HG03159 (cell line): ENCODE results near the gene SERPINB6.
"Not testable (repeated sequence)": the region's sequence is repeated elsewhere in the genome, so short reads cannot be mapped to it uniquely, and the experiment has no call there.

Experiments used
- ATAC-seq: cut with Tn5 transposase; IDR thresholded peaks from one replicate; pipeline ENCODE4 v1.9.1; 2021; ENCODE audit warnings: mild to moderate bottlenecking, moderate library complexity; ENCODE audit not compliant: unreplicated experiment

The SERPINB6 gene

DNA sequence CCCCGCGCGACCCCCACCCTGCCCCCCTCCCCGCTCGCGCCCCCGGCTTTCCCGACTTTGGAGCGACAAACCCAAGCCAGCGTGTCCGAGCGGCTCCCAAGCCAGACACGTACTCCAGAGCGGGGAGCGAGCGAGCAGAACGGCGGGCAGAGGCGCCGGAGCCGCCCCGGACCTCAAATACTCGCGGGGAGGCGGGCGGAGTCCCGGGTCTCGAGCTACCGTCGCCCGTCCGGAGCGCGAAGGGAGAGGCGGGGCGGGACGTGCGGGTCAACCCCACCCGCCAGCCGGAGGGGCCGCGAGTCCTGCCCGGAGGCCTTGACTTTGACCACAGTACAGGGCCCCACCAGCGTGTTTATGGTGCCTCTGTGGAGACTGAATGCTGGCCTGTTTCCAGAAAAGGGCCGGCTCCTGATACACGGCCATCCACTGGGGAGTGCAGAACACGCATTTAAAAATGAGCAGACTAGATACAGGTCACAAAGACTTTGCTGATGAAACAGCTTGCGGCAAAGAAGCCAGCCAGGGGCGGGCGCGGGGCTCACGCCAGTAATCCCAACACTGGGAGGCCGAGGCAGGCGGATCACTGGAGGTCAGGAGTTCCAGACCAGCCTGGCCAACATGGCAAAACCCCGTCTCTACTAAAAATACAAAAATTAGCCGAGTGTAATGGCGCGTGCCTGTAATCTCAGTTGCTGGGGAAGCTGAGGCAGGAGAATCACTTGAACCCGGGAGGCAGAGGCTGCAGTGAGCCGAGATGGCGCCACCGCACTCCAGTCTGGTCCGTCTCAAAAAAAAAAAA, at the start of gene SERPINB6:
Gene SERPINB6 (minus strand): TSS at position 148 of the 799 bp plus-strand sequence. CDS start 12,235 bp downstream, outside the sequence.
- ATAC-seq = no peak

- ATAC-seq = no peak
These were observed 48.5 kb upstream of the SERPINB6 start for GRCh38 chr6:3019749-3020320.

- no peak for ATAC-seq
These were observed 47.7 kb upstream of the SERPINB6 start for GRCh38 chr6:3019065-3019464.

DNA sequence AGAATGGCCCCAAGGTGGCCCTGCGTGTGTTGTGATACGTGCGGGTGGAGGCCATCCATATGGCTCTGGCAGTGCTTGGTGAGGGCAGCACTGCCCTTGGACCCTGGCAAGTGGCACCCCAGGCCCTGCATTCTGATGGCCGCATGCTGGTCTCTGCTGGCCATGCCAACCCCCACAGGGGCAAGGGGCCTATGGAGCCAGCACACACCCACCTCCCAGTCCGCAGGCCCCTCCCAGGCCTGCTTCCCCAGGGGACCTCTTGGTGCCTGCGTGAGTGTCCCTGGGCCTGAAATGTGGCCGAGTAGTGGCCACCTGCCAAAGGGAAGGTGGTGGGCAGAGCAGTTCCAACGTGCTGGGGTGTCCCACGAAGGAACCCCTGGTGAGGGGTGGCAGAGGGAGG, 45.9 kb upstream of the SERPINB6 start:
- no peak for ATAC-seq

GRCh38 chr6:3016473-3017280, 45.3 kb upstream of the SERPINB6 start:
- no peak for ATAC-seq

GRCh38 chr6:3015144-3015543, 43.8 kb upstream of the SERPINB6 start:
- ATAC-seq = no peak

DNA sequence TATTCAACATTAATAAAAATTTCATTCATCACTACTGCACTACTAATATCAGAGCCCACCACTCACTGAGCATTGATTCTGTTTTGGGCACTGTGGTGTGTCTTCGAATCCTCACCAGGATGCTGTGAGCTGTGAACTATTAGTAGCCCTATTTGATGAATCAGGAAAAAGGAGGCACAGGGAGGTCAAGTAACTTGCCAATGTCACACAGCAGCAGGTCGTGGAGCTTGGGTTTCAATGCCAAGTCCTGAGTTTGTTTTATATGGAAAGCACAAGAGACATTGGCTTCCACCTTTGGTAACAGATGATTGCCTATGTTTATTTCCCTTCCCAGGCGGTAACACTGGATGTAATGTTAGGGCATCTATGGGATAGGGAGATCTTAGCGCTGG, 43.3 kb upstream of the SERPINB6 start:
- ATAC-seq = no peak

GRCh38 chr6:3013901-3014674, 42.7 kb upstream of the SERPINB6 start:
- ATAC-seq = no peak

DNA sequence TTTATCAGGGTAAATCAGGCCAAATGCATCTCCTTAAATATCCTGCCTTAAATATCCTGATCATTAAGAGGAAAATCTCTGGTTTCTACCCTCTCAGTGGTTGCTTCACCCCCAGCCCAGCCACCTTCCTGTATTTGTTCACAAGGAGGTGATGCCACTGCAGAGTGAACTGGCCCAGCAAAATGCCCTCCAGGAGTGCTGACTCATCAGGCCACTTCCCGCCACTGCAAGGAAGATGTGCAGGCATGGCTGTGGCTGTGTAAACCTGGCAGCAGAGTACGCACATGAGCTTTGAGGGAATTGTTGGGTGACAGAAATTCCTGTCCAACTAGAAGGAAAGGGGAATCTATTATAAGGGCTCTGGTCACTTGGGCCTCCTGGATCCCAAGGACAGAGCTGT, 42.1 kb upstream of the SERPINB6 start:
- no peak for ATAC-seq

DNA sequence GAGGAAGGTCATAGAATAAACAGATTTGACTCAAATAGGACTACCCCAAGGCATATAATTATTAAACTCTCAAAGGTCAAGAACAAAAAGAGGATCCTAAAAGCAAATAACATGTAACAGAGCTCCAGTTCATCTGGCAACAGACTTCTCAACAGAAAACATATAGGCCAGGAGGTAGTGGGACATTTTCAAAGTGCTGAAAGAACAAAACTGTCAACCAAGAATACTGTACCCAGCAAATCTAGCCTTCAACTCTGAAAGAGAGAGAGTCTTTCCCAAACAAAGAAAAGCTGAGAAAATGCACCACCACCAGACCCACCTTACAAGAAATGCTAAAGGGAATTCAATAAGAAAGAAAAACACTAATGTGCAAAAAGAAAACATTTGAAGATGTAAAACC, 40.2 kb upstream of the SERPINB6 start:
- ATAC-seq = no peak

DNA sequence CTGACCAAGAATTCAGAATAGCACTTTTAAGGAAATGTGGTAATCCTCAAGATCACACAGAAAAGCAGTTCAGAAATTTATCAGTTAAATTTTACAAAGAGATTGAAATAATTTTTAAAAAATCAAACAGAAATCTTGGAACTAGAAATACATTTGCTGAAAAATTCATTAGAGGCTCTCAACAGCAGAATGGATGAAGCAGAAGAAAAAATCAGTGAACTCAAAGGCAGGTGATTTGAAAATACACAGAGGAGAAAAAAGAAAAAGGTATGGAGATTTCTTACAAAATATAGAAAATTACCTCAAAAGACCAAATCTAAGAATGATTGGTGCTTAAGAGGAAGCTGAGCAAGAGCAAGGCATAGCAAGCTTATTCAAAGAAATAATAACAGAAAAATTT, 39.8 kb upstream of the SERPINB6 start:
- no peak for ATAC-seq

- ATAC-seq = no peak
These were observed 38.6 kb upstream of the SERPINB6 start for GRCh38 chr6:3009930-3010329.

DNA sequence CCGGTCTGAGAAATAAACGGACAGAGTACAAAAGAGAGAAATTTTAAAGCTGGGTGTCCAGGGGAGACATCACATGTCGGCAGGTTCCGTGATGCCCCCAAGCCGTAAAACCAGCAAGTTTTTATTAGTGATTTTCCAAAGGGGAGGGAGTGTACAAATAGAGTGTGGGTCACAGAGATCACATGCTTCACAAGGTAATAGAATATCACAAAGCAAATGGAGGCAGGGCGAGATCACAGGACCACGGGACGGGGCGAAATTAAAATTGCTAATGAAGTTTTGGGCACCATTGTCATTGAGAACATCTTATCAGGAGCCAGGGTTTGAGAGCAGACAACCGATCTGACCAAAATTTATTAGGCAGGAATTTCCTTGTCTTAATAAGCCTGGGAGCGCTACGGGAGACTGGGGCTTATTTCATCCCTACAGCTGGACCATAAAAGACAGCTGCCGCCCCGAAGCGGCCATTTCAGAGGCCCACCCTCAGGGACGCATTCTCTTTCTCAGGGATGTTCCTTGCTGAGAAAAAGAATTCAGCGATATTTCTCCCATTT, 37.4 kb upstream of the SERPINB6 start:
- ATAC-seq = not testable (repeated sequence)

DNA sequence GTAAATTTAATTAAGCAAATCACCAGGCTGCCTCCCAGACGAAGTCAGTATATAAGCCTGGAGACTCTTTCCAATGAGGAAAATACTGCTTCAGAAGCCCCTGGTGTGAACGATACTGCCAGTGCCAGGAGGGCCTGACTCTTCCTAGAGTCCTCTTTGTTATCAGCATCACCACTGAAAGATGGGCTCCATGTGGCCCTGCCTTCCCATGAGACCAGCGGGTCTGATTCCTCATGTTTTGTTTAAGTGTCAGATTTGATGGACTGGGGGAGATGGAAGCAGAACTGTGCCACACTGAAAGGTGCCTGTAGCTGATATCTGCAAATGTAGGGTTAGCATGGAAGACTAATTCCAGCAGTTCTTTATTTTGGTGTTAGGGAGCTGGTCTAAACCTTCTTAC, 36.2 kb upstream of the SERPINB6 start:
- no peak for ATAC-seq

- ATAC-seq = no peak
These were observed 35.1 kb upstream of the SERPINB6 start for GRCh38 chr6:3006476-3006875.

DNA sequence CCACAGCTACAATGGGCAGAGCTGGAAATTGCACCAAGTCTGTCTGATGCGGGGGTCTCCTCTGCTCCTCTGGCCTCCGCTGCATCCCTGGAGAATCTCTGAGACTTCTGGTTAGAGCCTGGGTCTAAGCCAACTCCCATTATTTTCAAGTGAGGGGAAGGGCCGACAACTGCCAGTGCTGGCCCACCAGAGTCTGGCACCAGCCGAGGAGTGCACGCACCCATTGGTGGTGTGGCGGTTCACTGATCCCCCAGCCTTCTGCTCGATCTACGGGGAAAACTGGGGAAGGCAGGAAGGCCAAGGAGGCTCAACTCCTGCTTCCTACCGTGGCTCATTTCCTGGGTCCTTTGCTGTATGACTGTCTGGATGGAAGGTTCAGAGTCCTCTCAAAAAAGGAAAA, 34.5 kb upstream of the SERPINB6 start:
- no peak for ATAC-seq

DNA sequence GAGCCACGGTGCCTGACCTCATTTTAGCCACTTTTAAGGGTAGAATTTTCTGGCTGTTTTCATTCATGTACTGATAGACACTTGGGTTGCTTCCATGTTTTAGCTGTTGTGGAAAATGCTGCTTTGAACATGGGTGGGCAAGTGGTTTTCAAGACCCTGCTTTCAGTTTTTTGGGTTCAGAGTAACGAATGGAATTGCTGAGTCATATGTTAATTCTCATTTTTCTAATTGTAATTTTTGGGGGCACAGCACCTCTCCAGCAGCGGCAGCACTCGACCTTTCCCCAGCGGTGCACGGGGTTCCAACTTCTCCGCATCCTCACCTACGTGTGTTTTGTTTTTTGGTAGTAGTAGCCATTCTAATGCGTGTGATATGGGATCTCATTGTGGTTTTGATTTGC, 33.7 kb upstream of the SERPINB6 start:
- ATAC-seq = no peak

DNA sequence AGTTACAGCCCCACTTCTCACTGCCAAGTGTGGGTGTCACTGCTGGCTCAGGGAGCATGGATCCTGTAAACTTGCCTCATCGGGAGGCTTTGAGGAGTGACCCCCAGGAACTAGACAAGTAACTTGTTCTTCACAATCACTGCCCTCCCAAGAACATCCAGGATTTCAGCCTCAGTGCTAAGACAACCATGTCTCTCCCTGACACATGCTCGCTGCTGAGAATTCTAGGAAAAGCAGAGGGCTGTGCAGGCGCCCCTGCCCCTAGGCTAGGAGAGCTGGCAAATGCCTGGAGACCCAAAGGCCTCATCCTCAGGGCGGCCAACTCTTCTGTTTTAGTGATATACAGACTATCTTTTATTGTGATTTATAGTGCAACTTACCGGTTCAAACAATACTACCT, 31.9 kb upstream of the SERPINB6 start:
- not testable (repeated sequence) for ATAC-seq

- no peak for ATAC-seq
These were observed 30.5 kb upstream of the SERPINB6 start for GRCh38 chr6:3001773-3002293.

GRCh38 chr6:3001146-3001772, 29.9 kb upstream of the SERPINB6 start:
- no peak for ATAC-seq
